HL-60 (cell line): ENCODE measurements around the gene MAPK11.
A peak's percentile ranks its signal among the peaks of the same experiment; 100 is the strongest.

Source experiments
- DNase-seq, 2 experiments: peaks; one replicate each; pipeline ENCODE4 v3.0.0-alpha.2; 2010 to 2020; ENCODE audit warnings: low read depth in 1 of 2, low spot score in 1 of 2
- H3K27ac ChIP-seq: fragments of 250-450 bp; sonication (Bioruptor Pico); replicated peaks from 2 replicates; pipeline ENCODE4 v1.5.1; 2020; ENCODE audit warnings: mild to moderate bottlenecking, moderate library complexity
- H3K27me3 ChIP-seq: fragments of 250-450 bp; sonication (Bioruptor Pico); 2 replicates; pipeline ENCODE4 v1.5.1; 2021; ENCODE audit warnings: mild to moderate bottlenecking, moderate library complexity; ENCODE audit not compliant: insufficient read depth, poor library complexity, severe bottlenecking
- H3K4me3 ChIP-seq: replicated peaks from 2 replicates; pipeline ENCODE4 v1.5.1; 2011; ENCODE audit warnings: mild to moderate bottlenecking, control low read depth, low read length; ENCODE audit not compliant: insufficient read depth
- GABPA ChIP-seq: IDR thresholded peaks from 2 replicates; pipeline ENCODE4 v1.6.1; 2012; ENCODE audit warnings: low read depth
- POLR2AphosphoS5 ChIP-seq: IDR thresholded peaks from 2 replicates; pipeline ENCODE4 v1.6.1; 2012; ENCODE audit warnings: low read depth
- SPI1 ChIP-seq: IDR thresholded peaks from 2 replicates; pipeline ENCODE4 v1.6.1; 2012; ENCODE audit warnings: low read depth, mild to moderate bottlenecking, borderline replicate concordance
- TF ChIP-seq, protein P1 (sequence below): IDR thresholded peaks from one replicate; pipeline ENCODE4 v1.5.1; 2011; ENCODE audit warnings: low read length, control low read depth, inconsistent platforms; ENCODE audit not compliant: insufficient read depth
- TF ChIP-seq, protein P2 (sequence below): IDR thresholded peaks from 2 replicates; pipeline ENCODE4 v1.6.1; 2012; ENCODE audit warnings: low read depth; ENCODE audit not compliant: insufficient replicate concordance

MAPK11 gene

DNA sequence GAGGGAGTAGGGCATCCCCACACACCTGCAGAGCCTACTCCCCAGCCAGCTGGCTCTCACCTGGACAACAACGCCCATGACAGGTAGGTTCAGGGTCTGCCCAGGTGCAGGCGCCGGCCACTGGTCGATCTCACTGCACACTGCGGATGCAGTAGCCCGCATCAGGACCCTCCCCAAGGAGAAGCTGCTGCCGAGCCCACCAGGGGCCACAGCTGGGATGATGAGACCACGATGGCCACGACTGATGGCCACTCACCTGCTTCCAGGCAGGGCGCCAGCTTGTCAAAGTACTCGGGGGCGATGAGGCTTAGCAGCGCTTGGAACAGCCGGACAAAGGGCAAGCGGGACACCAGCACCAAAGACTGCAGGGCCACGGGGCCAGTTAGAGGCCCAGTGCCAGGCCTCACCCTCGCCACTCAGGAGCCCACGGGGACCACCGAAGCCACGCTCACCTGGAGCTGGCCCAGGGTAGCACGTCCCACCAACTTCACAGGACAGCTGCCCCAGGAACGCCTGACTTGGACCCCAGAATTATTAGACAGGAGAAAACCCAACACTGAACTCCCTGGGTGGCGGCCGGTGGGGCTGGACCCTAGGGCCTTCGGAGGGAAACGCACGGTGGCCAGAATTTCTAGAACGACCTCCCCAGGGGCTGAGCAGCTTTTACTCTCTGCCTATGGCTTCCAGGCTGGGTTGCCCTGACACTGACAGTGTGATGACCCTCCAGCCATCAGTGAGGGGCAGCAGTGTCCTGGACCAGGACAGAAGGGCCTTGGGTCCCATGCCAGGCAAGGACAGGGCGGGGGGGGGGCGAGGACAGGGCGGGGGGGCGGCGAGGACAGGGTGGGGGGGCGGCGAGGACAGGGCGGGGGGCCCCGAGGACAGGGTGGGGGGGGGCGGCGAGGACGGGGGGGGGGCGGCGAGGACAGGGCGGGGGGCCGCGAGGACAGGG lies 46.2 kb upstream of the MAPK11 start:
- no peak overlapping the region for H3K4me3 ChIP-seq
- TF ChIP-seq POLR2AphosphoS5 (no peak), GABPA (no peak), SPI1 (no peak)
- TF ChIP-seq, protein P1, sequence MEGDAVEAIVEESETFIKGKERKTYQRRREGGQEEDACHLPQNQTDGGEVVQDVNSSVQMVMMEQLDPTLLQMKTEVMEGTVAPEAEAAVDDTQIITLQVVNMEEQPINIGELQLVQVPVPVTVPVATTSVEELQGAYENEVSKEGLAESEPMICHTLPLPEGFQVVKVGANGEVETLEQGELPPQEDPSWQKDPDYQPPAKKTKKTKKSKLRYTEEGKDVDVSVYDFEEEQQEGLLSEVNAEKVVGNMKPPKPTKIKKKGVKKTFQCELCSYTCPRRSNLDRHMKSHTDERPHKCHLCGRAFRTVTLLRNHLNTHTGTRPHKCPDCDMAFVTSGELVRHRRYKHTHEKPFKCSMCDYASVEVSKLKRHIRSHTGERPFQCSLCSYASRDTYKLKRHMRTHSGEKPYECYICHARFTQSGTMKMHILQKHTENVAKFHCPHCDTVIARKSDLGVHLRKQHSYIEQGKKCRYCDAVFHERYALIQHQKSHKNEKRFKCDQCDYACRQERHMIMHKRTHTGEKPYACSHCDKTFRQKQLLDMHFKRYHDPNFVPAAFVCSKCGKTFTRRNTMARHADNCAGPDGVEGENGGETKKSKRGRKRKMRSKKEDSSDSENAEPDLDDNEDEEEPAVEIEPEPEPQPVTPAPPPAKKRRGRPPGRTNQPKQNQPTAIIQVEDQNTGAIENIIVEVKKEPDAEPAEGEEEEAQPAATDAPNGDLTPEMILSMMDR: no peak
- TF ChIP-seq, protein P2, sequence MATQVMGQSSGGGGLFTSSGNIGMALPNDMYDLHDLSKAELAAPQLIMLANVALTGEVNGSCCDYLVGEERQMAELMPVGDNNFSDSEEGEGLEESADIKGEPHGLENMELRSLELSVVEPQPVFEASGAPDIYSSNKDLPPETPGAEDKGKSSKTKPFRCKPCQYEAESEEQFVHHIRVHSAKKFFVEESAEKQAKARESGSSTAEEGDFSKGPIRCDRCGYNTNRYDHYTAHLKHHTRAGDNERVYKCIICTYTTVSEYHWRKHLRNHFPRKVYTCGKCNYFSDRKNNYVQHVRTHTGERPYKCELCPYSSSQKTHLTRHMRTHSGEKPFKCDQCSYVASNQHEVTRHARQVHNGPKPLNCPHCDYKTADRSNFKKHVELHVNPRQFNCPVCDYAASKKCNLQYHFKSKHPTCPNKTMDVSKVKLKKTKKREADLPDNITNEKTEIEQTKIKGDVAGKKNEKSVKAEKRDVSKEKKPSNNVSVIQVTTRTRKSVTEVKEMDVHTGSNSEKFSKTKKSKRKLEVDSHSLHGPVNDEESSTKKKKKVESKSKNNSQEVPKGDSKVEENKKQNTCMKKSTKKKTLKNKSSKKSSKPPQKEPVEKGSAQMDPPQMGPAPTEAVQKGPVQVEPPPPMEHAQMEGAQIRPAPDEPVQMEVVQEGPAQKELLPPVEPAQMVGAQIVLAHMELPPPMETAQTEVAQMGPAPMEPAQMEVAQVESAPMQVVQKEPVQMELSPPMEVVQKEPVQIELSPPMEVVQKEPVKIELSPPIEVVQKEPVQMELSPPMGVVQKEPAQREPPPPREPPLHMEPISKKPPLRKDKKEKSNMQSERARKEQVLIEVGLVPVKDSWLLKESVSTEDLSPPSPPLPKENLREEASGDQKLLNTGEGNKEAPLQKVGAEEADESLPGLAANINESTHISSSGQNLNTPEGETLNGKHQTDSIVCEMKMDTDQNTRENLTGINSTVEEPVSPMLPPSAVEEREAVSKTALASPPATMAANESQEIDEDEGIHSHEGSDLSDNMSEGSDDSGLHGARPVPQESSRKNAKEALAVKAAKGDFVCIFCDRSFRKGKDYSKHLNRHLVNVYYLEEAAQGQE: no peak
- DNase-seq: no peak
- no peaks in the 10 kb centered on the region for H3K27me3 ChIP-seq
- H3K27ac ChIP-seq: no peak overlapping the region

DNA sequence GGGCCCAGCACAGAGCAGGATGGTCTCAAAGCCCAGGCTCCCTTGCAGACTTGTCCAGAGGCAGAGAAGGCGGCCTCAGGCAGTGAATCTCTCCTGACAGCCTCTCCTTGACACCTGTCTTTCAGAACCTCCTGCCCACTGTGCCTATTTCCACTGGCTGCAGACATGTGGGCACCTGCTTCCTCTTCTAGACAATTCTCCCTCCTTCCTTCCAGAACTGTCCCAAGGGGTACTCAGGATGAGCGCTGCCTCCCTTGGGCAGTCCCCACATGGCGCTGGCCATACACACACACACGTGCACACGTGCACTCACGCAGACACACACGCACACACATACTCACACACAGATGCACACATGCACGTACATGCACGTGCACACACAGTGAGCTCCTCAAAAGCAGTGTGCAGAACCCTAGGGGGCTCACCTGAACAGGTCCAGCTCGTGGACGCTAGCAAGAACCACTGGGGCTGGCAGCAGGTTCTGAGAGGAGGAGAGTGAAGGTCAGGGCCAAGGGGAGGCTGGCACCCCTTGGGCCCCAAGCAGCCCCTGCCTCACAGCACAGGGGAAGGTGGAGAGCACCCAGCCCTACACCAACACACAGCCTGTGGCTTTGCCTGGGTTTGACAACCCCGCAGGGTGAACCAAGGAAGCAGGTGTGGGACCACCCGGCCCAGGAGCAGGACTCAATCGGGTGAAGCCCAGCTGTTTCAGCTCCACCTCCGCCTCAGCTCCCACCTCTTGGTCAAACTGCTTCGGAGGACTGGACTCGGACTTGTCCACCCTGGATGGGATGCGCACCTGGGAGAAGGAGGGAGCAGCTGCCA lies 45.3 kb upstream of the MAPK11 start:
- TF ChIP-seq GABPA (no peak), POLR2AphosphoS5 (no peak)
- TF ChIP-seq, protein P1: no peak

DNA sequence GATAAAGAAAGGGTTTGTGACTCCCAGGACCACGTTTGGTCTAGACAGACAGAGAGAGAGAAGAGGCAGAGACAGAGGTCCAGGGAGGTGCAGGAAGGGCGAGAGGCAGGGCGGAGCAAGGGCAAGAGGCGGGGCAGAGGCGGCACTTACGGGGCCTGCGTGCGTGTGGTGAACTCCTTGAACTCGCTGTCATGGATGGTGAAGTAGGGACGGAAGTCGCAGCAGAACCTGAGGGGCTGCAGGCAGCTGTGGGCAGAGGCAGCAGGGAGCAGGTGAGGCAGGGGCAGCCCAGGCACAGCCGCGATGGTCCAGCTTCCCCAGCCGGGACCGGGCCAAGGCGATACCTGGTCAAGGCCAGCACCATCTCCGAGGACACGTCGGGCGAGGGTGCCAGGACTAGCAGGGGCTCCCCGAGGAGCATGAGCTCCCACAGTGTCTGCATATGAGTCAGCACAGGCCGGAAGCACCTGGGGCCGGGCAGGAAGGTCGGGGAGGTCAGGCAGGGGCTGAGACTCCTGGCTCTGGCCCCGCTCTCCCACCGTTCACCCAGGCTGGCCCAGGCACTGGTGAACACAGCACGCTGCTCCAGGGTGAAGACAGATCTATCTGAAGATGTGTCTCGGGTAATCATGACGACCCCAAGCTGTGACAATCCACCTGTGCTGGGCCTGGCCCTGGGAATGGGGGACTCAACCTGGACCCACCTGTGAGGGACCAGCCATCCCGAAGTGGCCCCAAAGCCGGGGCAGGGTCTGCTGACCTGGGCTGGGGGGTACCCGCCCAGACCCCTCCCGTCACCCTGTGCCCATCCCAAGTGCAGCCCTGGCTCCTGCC lies 44.5 kb upstream of the MAPK11 start:
- TF ChIP-seq, protein P1: no peak
- TF ChIP-seq SPI1: no peak
- TF ChIP-seq, protein P2: no peak
- no peak for TF ChIP-seq POLR2AphosphoS5
- no peak for TF ChIP-seq GABPA
- DNase-seq: peak; percentile 74 to 82
- H3K27ac ChIP-seq: peak overlapping the region; percentile 17; the same call in 1 of the 2 replicates
- H3K27me3 ChIP-seq: no peaks in the 10 kb centered on the region
- H3K4me3 ChIP-seq: peak overlapping the region; percentile 27

More for the DNA sequence above, 45.3 kb upstream of the MAPK11 start:
- no peak overlapping the region for H3K27ac ChIP-seq
- H3K27me3 ChIP-seq: no peaks in the 10 kb centered on the region
- peak in 1 of 2 experiments; percentile 64 for DNase-seq
- no peak overlapping the region for H3K4me3 ChIP-seq
